Natural killer cell (primary cell): Measurements from ENCODE around the gene TBCD. TPM values are rescaled to one million over a fixed set of nuclear protein-coding genes. Genes with fewer than 3 reads are reported as not detected.

Experiments used
- ATAC-seq, 3 donors: fragments of 150-1000 bp in 2 of 3; fragments of 200-7000 bp in 1 of 3; cut with Tn5 transposase; 1 replicate in 1 of 3; 2 replicates in 2 of 3; pipeline ENCODE4 v1.10.0; 2021; ENCODE audit warnings: mild to moderate bottlenecking in 2 of 3, moderate library complexity in 2 of 3
- DNase-seq, 2 donors: peaks; one replicate each; pipeline versions ENCODE4 v3.0.0 to v3.0.0-alpha.2; 2013 to 2021; ENCODE audit warnings: mixed read lengths in 1 of 2
- H3K27ac ChIP-seq: one replicate; pipeline ENCODE4 v1.5.1; 2013; ENCODE audit warnings: mild to moderate bottlenecking, low read length
- H3K27me3 ChIP-seq: one replicate; pipeline ENCODE4 v1.6.1; 2013; ENCODE audit warnings: low read length; ENCODE audit not compliant: control insufficient read depth, insufficient read depth
- H3K36me3 ChIP-seq: one replicate; pipeline ENCODE4 v1.6.1; 2013; ENCODE audit warnings: low read length; ENCODE audit not compliant: control insufficient read depth, insufficient read depth
- H3K4me1 ChIP-seq: one replicate; pipeline ENCODE4 v1.6.1; 2013; ENCODE audit warnings: low read length; ENCODE audit not compliant: control insufficient read depth, insufficient read depth
- H3K4me3 ChIP-seq: one replicate; pipeline ENCODE4 v1.5.1; 2013; ENCODE audit warnings: low read length
- H3K9me3 ChIP-seq: one replicate; pipeline ENCODE4 v1.6.1; 2013; ENCODE audit warnings: low read length; ENCODE audit not compliant: control insufficient read depth, insufficient read depth
- H3K27ac Mint-ChIP-seq, 2 donors: one replicate each; pipeline ENCODE4 v1.8.0; 2022; ENCODE audit warnings: mild to moderate bottlenecking in 2 of 2, mixed read lengths in 2 of 2, moderate library complexity in 1 of 2
- H3K27me3 Mint-ChIP-seq, 2 donors: one replicate each; pipeline ENCODE4 v1.8.0; 2022; ENCODE audit warnings: low read depth in 2 of 2, mixed read lengths in 2 of 2
- H3K36me3 Mint-ChIP-seq: one replicate; pipeline ENCODE4 v1.8.0; 2022; ENCODE audit warnings: mixed read lengths
- H3K4me1 Mint-ChIP-seq, 2 donors: one replicate each; pipeline ENCODE4 v1.8.0; 2022; ENCODE audit warnings: mixed read lengths in 2 of 2
- H3K4me3 Mint-ChIP-seq: one replicate; pipeline ENCODE4 v1.8.0; 2022; ENCODE audit warnings: mild to moderate bottlenecking, moderate library complexity, mixed read lengths
- H3K9me3 Mint-ChIP-seq, 2 donors: one replicate each; pipeline ENCODE4 v1.8.0; 2022; ENCODE audit warnings: mixed read lengths in 2 of 2
- WGBS: methylation state at CpG from one replicate; pipeline ENCODE4 v1.1.7; 2013; ENCODE audit warnings: missing lambda C conversion rate; ENCODE audit not compliant: insufficient coverage; 5-methylcytosine and 5-hydroxymethylcytosine counted together
- intact Hi-C: fragments of 100-400 bp; cut with micrococcal nuclease; formaldehyde crosslinking; loops from one replicate; pipeline ENCODE4 v1.14.2; 2022
- total RNA-seq, 4 donors: library from RNA; stranded (reverse); fragments of 120-200 nt in 1 of 4; gene quantifications; one replicate each; pipeline versions ENCODE4 v1.2.3 to v1.2.4, GENCODE V29; 2013 to 2022
- TF ChIP-seq, protein P1 (sequence below): fragments of 200-600 bp; IDR thresholded peaks from one replicate; pipeline ENCODE4 v1.8.0; 2022; ENCODE audit warnings: antibody characterized with exemption

TBCD gene
- total RNA-seq, 3 donors from 2014 or later (not counting 1 experiment from before 2014, with no cell fraction given): 92.0 to 149 (median 132) TPM

DNA sequence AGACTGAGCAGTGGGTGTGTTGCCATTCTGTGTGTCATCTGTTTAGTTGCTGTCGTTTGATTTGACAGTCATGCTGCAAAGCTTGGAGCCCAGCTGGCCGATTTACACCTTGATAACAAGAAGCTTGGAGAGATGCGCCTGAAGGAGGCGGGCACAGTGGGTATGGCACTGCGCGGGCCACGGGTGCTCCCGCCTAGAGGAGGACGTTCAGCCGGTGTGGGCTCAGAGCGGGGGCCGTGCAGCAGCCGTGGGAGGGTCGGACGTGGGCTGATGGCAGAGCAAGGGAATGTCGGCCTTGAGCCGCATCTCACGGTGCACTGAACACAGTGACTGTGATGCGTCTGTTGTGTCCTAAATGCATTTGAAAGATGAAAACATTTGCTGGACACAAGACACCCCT, 31.7 kb upstream of the TBCD start:
- Histone ChIP-seq H3K36me3 (peaks cover 27% of the 10 kb centered on the region), H3K9me3 (no peaks in the 10 kb centered on the region), H3K27ac (no peak overlapping the region), H3K4me3 (no peak overlapping the region), H3K27me3 (no peaks in the 10 kb centered on the region), H3K4me1 (peaks cover 21% of the 10 kb centered on the region)
- ATAC-seq (no peak), DNase-seq (no peak)
- no peaks in the 10 kb centered on the region for H3K27me3 Mint-ChIP-seq
- H3K9me3 Mint-ChIP-seq: no peaks in the 10 kb centered on the region
- no peak overlapping the region for H3K4me3 Mint-ChIP-seq
- TF ChIP-seq, protein P1, sequence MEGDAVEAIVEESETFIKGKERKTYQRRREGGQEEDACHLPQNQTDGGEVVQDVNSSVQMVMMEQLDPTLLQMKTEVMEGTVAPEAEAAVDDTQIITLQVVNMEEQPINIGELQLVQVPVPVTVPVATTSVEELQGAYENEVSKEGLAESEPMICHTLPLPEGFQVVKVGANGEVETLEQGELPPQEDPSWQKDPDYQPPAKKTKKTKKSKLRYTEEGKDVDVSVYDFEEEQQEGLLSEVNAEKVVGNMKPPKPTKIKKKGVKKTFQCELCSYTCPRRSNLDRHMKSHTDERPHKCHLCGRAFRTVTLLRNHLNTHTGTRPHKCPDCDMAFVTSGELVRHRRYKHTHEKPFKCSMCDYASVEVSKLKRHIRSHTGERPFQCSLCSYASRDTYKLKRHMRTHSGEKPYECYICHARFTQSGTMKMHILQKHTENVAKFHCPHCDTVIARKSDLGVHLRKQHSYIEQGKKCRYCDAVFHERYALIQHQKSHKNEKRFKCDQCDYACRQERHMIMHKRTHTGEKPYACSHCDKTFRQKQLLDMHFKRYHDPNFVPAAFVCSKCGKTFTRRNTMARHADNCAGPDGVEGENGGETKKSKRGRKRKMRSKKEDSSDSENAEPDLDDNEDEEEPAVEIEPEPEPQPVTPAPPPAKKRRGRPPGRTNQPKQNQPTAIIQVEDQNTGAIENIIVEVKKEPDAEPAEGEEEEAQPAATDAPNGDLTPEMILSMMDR: no peak
- WGBS: 97% methylated on average over 19 of the region's 19 CpGs
- intact Hi-C loops: no loop called here
- H3K36me3 Mint-ChIP-seq: peaks cover 5% of the 10 kb centered on the region
- H3K27ac Mint-ChIP-seq: no peak overlapping the region
- peaks cover 14 to 26% of the 10 kb centered on the region in 2 donors for H3K4me1 Mint-ChIP-seq

DNA sequence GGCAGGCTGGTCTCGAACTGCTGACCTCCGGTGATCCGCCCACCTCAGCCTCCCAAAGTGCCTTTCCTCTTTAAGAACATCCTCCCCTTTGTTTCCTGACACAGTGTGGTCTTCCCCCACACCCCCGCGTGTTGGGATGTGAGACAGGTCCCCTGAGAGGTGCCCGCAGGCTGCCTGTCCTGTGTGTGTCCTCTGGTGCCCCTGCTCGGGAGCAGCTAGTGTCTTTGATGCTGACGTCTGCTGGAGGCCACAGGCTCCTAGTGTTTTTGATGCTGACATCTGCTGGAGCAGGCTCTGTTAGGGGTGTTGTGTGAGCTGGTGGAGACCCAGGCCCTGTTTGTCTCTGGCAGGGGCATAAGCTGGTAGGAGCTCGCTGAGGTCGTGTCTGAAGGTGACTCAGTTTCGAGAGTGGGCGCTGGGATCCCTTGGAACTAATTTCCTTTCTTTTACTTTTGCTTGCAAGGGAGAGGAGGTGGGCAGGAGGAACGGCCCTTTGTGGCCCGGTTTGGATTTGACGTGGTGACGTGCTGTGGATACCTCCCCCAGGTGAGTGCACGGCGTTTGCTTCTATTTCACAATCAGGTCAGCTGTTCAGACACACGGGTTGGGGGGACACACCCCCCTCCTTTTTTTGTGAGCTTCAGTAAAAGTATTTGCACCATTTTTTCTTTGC, 29.4 kb upstream of the TBCD start:
- DNase-seq: no peak
- no peak overlapping the region for H3K4me3 ChIP-seq
- no peaks in the 10 kb centered on the region for H3K9me3 Mint-ChIP-seq
- H3K27ac ChIP-seq: no peak overlapping the region
- intact Hi-C loops: no loop called here
- ATAC-seq: no peak
- 97% methylated on average over 18 of the region's 19 CpGs for WGBS
- peaks cover 38% of the 10 kb centered on the region for H3K36me3 ChIP-seq
- H3K27ac Mint-ChIP-seq: no peak overlapping the region
- no peaks in the 10 kb centered on the region for H3K27me3 ChIP-seq
- no peak overlapping the region for H3K4me3 Mint-ChIP-seq
- no peaks in the 10 kb centered on the region for H3K27me3 Mint-ChIP-seq
- no peaks in the 10 kb centered on the region for H3K9me3 ChIP-seq
- H3K4me1 ChIP-seq: peaks cover 8% of the 10 kb centered on the region
- peaks cover 6% of the 10 kb centered on the region for H3K36me3 Mint-ChIP-seq
- H3K4me1 Mint-ChIP-seq: peaks cover 8 to 13% of the 10 kb centered on the region in 2 donors
- TF ChIP-seq, protein P1: no peak

DNA sequence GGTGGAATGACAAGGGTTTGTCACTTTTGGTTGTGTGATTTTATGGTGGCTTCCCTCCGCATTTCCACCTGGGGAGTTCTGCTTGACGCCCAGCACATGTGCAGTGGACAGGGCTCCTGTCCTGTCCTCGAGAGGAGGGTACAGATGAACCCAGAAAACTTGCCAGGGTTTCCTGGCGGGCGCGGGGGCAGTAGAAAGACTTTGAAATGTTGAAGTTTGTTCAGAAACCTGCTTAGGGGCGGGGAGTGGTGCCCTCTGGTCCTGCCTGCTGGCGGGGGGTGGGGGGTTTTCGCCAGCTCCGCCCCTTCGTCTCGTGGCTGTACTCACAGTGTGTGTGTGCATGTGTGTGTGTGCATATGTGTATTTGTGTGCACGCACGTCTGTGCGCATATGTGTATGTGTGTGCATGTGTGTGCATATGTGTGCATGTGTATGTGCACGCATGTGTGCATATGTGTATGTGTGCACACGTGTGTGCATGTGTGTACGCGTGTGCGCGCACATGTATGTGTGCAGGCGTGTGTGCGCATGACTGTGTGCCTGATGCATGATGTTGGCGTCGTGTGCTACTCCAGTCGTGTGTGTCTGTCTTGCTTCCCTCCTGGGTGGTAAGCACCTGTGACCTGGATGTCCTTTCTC, 28.6 kb upstream of the TBCD start:
- intact Hi-C loops: no loop called here
- H3K4me1 ChIP-seq: no peaks in the 10 kb centered on the region
- H3K27ac Mint-ChIP-seq: no peak overlapping the region
- peaks cover 38% of the 10 kb centered on the region for H3K36me3 ChIP-seq
- no peak overlapping the region for H3K27ac ChIP-seq
- no peaks in the 10 kb centered on the region for H3K27me3 ChIP-seq
- no peak for DNase-seq
- H3K4me3 ChIP-seq: no peak overlapping the region
- ATAC-seq: no peak
- TF ChIP-seq, protein P1: no peak
- no peaks in the 10 kb centered on the region for H3K9me3 Mint-ChIP-seq
- peaks cover 11% of the 10 kb centered on the region for H3K36me3 Mint-ChIP-seq
- H3K4me3 Mint-ChIP-seq: no peak overlapping the region
- H3K4me1 Mint-ChIP-seq: peaks cover under 1 to 6% of the 10 kb centered on the region in 2 donors
- no peaks in the 10 kb centered on the region for H3K27me3 Mint-ChIP-seq
- no peaks in the 10 kb centered on the region for H3K9me3 ChIP-seq
- WGBS: 96% methylated on average over 26 of the region's 26 CpGs
